RWPE1 (cell line): ENCODE results near the gene ABCG5.

Experiments used
- CTCF ChIA-PET: fragments of 350-600 bp; sonication (Branson Sonifier 250); formaldehyde crosslinking; extraction: SDS; loops from one replicate; lab custom pipeline; 2021; lab: Yijun Ruan, JAX
- POLR2A ChIA-PET: fragments of 400-600 bp; formaldehyde crosslinking; extraction: SDS; loops from one replicate; lab custom pipeline; 2020; ENCODE audit warnings: antibody characterized with exemption; ENCODE audit not compliant: low non-redundant PET; lab: Yijun Ruan, JAX
- DNase-seq: peaks from one replicate; pipeline ENCODE4 v3.0.0; 2012; ENCODE audit warnings: low spot score
- H3K27ac ChIP-seq: fragments of 450-650 bp; 2 replicates; pipeline ENCODE4 v1.5.1; 2017
- TF ChIP-seq, protein P1 (sequence below): fragments of 450-650 bp; conservative IDR thresholded peaks from 2 replicates; pipeline ENCODE4 v1.5.1; 2017; ENCODE audit warnings: low read depth, mild to moderate bottlenecking

ABCG5 gene

DNA sequence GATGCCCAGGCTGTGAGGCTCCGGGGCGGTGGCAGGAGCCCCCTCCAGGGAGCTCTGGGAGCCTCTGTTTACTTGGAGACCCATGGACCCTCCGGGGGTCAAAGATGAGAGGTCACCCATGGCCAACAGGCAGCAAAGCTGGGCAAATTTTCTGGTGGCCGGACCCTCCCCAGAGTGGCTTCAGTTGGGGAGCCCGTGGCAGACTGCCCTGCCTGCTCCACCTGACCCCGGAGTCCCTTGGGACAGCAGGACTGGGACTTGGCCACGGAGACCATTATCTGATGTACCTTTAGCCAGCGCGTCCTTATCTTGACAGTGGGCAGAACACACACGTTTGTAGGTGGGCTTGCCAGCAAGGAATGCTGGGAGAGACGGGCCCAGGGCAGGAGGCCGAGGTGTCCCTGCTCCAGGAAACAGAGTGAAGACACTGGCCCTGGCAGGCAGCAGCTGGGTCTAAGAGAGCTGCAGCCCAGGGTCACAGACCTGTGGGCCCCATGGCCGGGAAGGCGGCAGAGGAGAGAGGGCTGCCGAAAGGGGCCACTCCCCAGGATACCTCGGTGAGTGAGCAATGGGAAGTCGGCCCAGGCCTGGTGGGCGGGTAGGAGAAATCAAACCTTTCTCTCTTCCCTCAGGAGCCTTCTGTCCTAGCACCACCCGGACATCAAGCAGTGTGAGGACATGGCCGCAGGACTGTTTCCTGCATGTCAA, at the start of gene ABCG5, which contains the start of gene ABCG8:
Gene ABCG5 (minus strand): TSS at position 280 of the 708 bp plus-strand sequence. CDS start 160 bp downstream, at position 120.
Gene ABCG8 (plus strand): TSS at position 412 of the 708 bp plus-strand sequence. CDS start 83 bp downstream, at position 495.
- H3K27ac ChIP-seq: no peak within 1 kb of the TSS
- CTCF ChIA-PET: no interaction called here
- no peak for DNase-seq
- POLR2A ChIA-PET: no interaction called here
- TF ChIP-seq, protein P1, sequence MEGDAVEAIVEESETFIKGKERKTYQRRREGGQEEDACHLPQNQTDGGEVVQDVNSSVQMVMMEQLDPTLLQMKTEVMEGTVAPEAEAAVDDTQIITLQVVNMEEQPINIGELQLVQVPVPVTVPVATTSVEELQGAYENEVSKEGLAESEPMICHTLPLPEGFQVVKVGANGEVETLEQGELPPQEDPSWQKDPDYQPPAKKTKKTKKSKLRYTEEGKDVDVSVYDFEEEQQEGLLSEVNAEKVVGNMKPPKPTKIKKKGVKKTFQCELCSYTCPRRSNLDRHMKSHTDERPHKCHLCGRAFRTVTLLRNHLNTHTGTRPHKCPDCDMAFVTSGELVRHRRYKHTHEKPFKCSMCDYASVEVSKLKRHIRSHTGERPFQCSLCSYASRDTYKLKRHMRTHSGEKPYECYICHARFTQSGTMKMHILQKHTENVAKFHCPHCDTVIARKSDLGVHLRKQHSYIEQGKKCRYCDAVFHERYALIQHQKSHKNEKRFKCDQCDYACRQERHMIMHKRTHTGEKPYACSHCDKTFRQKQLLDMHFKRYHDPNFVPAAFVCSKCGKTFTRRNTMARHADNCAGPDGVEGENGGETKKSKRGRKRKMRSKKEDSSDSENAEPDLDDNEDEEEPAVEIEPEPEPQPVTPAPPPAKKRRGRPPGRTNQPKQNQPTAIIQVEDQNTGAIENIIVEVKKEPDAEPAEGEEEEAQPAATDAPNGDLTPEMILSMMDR: no peak

DNA sequence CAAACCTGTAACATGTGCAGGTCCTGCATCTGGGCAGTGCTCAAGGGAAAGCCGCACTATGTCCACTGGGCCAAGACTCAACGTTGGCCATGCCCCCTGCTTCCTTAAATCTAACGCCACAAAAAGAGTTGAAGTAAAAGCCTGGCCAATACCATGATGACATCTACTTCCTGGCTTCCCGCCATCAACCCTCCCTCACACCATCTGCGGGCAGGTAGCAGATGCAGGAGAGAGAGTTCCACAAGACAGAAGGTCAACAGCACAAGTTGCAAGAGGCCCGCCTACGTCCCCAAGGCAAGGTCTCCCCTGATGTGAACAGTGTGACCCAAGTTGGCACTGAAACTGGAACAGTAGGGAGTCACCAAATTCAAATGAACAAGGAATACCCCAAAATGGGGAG, 48.5 kb upstream of the ABCG5 start:
- H3K27ac ChIP-seq: no peak overlapping the region
- CTCF ChIA-PET: interaction anchor here (1.4 kb wide), 1 partner anchor 9 kb away, joined by 4 read pairs; no protein-coding TSS in a partner anchor

DNA sequence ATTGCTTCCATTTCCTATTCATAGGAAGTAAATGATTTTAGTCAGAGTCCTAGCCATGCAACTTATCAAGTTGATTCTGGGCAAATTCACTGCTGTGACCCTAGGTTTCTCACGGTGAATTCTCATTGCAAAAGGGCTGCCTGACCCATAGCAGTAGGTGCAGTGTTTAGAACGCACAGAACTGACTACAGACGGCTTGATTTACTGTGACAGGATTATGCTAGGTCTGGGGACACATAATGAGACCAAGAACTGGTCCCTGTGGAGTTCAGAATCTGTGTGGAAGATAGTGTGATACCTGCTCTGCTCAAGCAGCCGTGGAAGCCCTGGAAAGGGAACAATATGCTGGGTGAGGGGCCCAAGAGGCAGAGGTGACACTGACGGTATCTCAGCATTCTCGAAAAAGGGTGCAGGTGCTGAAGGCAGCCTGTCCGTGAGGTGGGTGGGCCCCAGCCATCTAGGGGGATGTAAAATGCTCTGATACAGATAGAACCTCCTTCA, 46.5 kb upstream of the ABCG5 start:
- CTCF ChIA-PET: interaction anchor here (0.6 kb wide), 1 partner anchor 568 kb away, joined by 4 read pairs; no protein-coding TSS in a partner anchor
- POLR2A ChIA-PET: no interaction called here
- no peak overlapping the region for H3K27ac ChIP-seq
- TF ChIP-seq, protein P1: no peak
- no peak for DNase-seq

More for the DNA sequence above, 48.5 kb upstream of the ABCG5 start:
- POLR2A ChIA-PET: no interaction called here
- TF ChIP-seq, protein P1: no peak
- no peak for DNase-seq

DNA sequence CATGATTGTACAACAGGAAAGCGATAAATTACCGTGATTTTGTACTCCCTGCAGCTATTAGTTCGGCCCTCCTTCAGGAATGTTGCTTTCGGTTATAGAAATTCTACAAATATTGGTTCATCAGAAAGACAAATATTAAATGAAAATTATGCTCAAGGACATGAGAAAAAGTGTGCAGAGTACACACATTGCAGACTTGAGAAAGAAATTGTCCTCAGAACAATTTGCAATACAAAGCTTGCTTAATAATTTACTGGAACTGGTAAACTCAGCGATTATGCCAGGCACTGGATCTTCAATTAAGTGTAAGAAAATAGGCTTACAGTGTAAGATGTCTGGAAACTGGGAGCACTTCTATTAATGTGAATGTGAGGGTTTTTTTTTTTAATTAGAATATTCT, 46.0 kb upstream of the ABCG5 start:
- no peak overlapping the region for H3K27ac ChIP-seq
- CTCF ChIA-PET: no interaction called here
- POLR2A ChIA-PET: no interaction called here
- TF ChIP-seq, protein P1: no peak
- no peak for DNase-seq

DNA sequence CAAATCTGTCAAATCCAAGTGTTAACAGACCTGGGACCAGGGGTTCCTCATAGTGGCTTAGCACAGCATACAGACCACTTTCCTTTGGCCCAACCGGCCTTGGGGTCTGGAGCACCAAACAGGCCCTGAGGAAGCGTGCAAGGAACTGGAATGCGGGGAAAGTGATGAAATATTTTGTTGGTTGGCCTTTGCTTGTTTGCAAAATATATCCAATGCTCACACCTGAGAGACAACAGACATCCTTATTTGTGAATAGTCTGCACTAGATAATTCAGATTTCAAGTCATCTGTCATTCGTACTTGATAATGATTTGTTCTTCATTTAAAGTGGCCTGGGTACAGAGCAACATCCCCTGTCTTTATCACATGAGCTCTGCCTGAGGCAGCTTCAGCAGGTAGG, 43.7 kb upstream of the ABCG5 start:
- H3K27ac ChIP-seq: no peak overlapping the region
- POLR2A ChIA-PET: no interaction called here
- CTCF ChIA-PET: no interaction called here
- TF ChIP-seq, protein P1: no peak
- DNase-seq: no peak

DNA sequence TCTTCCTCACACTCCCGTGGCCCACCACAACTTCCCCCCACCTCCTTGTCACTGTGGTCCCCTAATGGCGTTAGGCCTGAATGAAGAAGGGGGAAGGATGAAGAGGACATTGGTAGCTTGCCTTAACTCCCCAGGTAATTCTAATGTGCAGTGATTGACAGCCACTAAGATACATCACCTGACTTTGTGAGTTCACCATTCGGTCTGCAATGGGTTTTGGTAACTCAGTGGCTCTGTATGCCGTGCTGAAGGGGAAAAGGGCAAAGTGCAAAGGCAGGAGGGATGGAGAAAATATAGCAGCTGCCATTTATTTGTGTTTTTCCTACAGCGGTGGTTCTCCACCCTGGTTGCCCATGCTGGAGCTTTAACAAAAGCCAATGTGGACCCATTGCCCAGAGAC, 42.3 kb upstream of the ABCG5 start:
- H3K27ac ChIP-seq: no peak overlapping the region
- TF ChIP-seq, protein P1: no peak
- no peak for DNase-seq
- POLR2A ChIA-PET: no interaction called here
- CTCF ChIA-PET: no interaction called here
